GM21381 (cell line): ENCODE results near the gene TPK1.

ENCODE experiments used
- ATAC-seq: cut with Tn5 transposase; IDR thresholded peaks from one replicate; pipeline ENCODE4 v1.9.1; 2021; ENCODE audit warnings: mild to moderate bottlenecking, moderate library complexity; ENCODE audit not compliant: unreplicated experiment

The TPK1 gene

GRCh38 chr7:144546782-144547181 is 289.1 kb downstream of the TPK1 start:
- ATAC-seq: no peak

DNA sequence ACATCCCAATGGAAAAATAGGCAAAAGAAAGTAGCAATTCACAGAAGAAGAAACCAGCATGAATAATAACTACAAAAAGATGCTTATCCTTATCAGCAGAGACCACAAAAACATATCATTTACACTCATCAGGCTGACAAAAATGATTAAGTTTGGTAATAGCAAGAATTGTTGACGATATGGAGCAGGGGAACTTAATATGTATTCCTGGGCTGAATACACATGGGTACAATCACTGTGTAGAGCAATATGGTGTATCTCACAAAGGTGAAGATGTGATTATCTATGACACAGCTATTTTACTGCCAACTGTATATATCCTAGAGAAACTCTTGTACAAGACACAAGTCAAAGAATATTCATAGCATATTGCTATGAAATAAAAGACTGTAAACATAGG is 290.5 kb downstream of the TPK1 start:
- ATAC-seq: no peak

DNA sequence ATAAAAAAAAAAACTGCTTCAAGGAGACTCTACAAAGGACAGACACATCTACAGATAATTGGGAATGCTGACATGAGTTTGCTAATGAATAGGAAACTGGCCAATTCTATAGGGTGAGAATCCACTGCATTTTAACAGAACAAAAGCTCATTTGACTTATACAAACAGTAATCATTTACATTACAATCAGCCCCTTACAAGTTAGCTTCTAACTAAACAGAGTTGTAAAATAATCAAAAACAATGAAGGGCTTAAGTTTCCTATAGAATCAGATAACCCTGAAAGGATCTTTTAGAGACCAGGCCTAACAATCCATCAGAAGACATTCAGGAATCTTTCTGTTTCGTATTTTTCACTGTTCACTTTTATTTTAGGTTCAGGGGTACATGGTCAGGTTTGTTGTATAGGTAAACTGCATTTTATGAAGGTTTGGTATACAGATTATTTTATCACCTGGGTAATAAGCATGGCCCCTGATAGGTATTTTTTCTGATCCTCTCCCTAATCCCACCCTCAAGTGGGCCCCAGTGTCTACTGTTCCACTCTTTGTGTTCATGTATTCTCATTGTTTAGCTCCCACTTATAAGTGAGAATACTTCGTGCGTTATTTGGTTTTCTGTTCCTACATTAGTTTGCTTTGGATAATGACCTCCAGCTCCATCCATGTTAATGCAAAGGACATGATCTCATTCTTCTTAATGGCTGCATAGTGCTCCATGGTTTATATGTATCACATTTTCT is 301.0 kb downstream of the TPK1 start:
- no peak for ATAC-seq

GRCh38 chr7:144534196-144534595 is 301.7 kb downstream of the TPK1 start:
- ATAC-seq: no peak

DNA sequence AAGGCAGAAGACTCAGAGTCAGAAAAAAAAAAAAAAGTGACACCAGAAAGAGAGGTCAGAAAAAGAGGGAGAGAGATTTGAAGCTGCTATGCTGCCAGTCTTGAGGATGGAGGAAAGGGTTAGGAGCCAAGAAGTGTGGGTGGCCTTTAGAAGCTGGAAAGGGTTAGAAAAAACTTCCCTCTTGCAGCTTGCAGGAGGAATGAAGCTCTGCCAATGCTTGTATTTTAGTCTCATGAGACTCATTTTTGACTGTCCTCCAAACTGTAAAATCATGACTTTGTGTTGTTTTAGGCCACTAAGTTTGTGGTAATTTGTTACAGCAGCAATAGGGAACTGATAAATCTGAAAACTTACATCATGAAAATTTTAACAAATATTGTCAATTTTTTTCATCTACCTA is 304.7 kb downstream of the TPK1 start:
- ATAC-seq: no peak

GRCh38 chr7:144529269-144529926 is 306.5 kb downstream of the TPK1 start:
- peak; percentile 97 for ATAC-seq

DNA sequence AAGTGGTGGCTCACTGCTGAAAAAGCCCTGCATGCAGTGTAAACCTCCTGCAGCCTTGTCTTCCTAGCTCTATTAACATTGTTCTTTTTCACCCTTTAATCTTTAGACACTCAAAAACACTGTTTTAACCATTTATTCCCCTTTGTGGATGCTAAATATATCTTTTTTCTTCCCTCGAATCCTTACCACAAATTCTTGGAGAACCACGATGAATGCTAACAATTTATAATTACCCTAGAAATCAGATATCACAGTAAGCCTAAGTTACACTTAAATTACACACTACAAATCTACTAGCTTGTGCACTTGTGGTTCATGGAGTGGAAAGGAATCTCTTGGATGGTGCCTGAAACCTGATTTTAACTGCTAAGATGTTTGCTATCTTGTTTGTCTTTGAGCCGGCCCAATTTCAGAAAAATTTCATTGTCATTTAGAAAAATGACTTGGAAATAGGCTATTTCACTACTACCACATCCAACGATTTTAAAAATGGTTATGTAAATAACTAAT is 307.3 kb downstream of the TPK1 start:
- ATAC-seq: no peak

DNA sequence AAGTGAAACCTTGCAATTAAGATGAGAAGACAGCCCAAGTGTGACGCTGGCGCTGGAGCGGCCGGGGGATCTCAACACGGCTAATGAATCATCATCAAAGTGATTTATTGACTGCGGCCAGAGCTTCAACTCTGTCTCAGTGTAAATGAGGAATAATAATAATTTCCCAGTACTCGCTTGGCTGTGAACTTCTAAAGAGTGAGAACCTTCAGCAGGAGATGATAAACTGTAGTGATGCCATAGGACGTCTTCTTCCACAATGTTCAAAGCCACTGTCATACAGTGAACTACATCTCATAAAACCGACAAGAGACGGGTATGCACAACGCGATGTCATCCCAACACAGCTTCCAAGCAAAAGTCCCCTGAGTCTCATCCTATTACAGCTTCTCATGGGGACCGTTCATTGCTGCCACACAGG is 308.8 kb downstream of the TPK1 start:
- no peak for ATAC-seq

DNA sequence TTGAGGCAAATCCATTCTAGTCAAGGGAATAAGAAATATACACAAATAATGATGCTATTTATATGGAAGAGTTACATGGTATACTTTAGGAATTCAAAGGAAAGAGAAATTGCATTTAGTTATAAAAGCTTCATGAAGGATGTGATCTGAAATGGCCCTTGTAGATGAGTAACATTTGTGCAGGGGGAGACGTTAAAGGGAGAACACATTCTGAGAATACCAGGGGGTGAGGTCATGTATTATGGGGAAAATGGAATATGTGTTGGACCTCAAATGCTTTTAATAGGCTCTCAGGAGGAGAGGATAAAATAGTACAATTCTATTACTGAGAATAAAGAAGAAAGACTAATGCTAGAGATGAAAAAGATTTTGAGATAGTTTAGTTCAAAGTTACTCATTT is 309.9 kb downstream of the TPK1 start:
- no peak for ATAC-seq

DNA sequence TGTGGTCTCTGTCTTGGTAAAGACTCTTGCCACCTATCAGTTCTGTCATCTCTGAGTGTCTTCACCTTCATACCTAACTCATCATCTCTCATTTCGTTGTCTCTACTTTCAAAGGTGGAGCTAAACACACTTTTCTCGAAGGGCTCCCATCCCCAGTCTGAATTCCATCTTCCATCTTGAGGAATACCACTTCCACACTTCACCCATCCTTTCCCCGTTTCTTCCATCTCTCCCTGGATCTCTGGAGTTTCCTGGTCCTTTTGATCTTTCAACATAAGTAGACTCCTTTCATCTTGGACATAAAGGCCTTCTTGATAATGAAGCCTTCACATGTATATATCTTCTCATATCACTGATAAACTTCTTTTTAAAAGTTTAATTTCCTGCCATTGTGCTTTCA is 311.6 kb downstream of the TPK1 start:
- no peak for ATAC-seq

GRCh38 chr7:144523621-144524020 is 312.2 kb downstream of the TPK1 start:
- ATAC-seq: no peak

- no peak for ATAC-seq
These were observed 315.9 kb downstream of the TPK1 start for GRCh38 chr7:144519925-144520324.

DNA sequence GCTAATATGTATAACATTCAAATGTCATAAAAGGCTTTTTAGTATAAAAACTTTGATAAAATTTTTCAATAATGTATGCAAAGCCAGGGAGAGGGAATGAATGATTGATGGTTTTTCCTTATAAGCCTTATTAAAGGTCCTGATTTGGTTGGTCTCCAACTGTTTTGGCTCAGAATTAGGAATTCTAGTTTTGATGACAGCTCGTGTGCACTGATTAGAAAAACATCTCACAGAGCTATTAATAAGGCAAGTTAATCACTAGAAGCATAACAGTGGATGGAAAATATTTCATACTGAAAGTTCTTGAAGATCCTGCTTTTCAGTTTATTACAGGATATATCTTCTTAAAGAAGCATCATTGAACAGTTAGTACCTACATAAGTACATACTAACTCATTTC is 317.5 kb downstream of the TPK1 start:
- no peak for ATAC-seq

GRCh38 chr7:144517749-144518148 is 318.1 kb downstream of the TPK1 start:
- ATAC-seq: no peak

- ATAC-seq: no peak
These were observed 318.9 kb downstream of the TPK1 start for GRCh38 chr7:144516729-144517525.

- ATAC-seq: no peak
These were observed 322.5 kb downstream of the TPK1 start for GRCh38 chr7:144513334-144513733.

GRCh38 chr7:144510621-144511020 is 325.2 kb downstream of the TPK1 start:
- ATAC-seq: no peak

GRCh38 chr7:144508702-144509101 is 327.2 kb downstream of the TPK1 start:
- ATAC-seq: peak; percentile 79

DNA sequence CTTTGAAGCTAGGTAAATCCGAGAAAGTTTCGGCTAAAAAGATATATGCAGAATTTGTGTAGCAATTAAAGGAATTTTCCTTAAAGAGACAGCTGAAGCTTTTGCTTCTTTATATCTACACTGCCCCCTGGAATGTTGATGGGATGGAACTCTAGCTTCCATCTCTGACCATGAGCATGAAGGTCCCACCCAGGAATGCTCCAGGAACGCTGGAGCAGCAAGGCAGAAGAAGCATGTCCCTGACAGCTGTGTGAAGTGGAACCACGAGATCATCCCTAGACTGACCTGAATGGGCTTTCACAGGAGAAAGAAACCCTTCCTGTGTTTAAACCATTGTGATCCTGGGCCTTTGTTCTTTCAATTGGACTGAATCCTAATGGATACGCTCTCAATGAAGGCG is 332.6 kb downstream of the TPK1 start:
- no peak for ATAC-seq

DNA sequence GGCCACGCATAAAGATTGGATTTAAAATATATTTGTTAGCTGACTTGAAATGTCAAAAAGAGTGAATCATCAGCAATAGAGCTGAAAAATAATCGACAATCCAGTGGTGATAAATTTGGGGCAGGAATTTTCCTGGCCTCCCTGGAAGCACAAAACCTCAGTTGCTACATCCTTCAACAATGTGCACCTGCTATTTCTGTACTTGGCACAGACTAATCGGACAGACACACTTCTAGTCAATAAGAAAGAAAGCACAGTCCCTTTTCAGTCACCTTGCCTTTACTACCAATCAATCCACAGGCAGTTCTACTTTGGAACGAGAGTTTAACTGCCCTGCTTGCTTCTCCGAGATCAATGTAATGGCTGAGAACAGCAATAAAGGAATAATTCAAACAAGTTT is 335.6 kb downstream of the TPK1 start:
- ATAC-seq: no peak

DNA sequence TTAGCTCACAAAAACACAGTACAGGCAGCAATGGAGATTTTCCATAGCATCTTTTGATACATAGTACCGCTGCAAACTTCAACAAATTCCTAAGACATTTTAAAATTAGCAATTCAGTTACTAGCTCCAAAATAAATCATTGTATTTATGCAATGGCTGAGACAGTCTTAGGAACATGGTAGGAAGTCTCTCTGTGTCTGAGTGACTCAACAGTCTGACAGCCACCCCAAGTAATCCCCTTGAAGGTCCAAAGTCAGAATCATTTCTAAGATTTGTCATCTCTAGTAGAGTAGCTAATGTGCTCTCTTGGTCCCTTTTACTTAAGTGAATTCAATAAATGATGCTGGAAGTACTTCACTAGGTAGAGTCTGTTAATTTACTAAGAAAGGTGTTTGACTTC is 338.6 kb downstream of the TPK1 start:
- ATAC-seq: no peak

- no peak for ATAC-seq
These were observed 341.5 kb downstream of the TPK1 start for GRCh38 chr7:144494355-144494754.
